NOMO-1 treated with DMSO at 0.1 percent for 48 hours (cell line): ENCODE data around the gene TACC2.
A peak's percentile ranks its signal among the peaks of the same experiment; 100 is the strongest.
"Not testable (repeated sequence)": the region's sequence is repeated elsewhere in the genome, so short reads cannot be mapped to it uniquely, and the experiment has no call there.

Experiments
- DNase-seq: peaks from one replicate; lab custom pipeline; 2025; ENCODE audit not compliant: unreplicated experiment; lab: John Stamatoyannopoulos, UW

Gene TACC2

GRCh38 chr10:121988361-121989324 lies at the start of gene TACC2:
Gene TACC2, plus strand, starts transcription at chr10:121989163. Its CDS starts 32,819 bp downstream, at chr10:122021982.
- no peak for DNase-seq

- no peak for DNase-seq
Observed at GRCh38 chr10:121941532-121941931, 47.4 kb upstream of the TACC2 start.

- peak; percentile 75 for DNase-seq
Observed at GRCh38 chr10:121942749-121943416, 46.1 kb upstream of the TACC2 start.

GRCh38 chr10:121947343-121948330 lies 41.3 kb upstream of the TACC2 start:
- no peak for DNase-seq

- no peak for DNase-seq
Observed at GRCh38 chr10:121949049-121949448, 39.9 kb upstream of the TACC2 start.

GRCh38 chr10:121949451-121949850 lies 39.5 kb upstream of the TACC2 start:
- no peak for DNase-seq

- DNase-seq = no peak
Observed at GRCh38 chr10:121952226-121952625, 36.7 kb upstream of the TACC2 start.

- DNase-seq = no peak
Observed at GRCh38 chr10:121956111-121957061, 32.6 kb upstream of the TACC2 start.

- DNase-seq = no peak
Observed at GRCh38 chr10:121959671-121960070, 29.3 kb upstream of the TACC2 start.

GRCh38 chr10:121961456-121961855 lies 27.5 kb upstream of the TACC2 start:
- DNase-seq = no peak

GRCh38 chr10:121965996-121966395 lies 23.0 kb upstream of the TACC2 start:
- no peak for DNase-seq

GRCh38 chr10:121969086-121969485 lies 19.9 kb upstream of the TACC2 start:
- DNase-seq = not testable (repeated sequence)

- no peak for DNase-seq
Observed at GRCh38 chr10:121974019-121974534, 14.9 kb upstream of the TACC2 start.

GRCh38 chr10:121974535-121975294 lies 14.2 kb upstream of the TACC2 start, which contains the start of gene NSMCE4A:
Gene NSMCE4A, minus strand, starts transcription at chr10:121975217. Its CDS starts 52 bp downstream, at chr10:121975165.
- DNase-seq = peak; percentile 71

GRCh38 chr10:121975295-121976086 lies 13.5 kb upstream of the TACC2 start:
- no peak for DNase-seq

GRCh38 chr10:121976607-121977006 lies 12.4 kb upstream of the TACC2 start:
- no peak for DNase-seq

GRCh38 chr10:121978511-121978910 lies 10.5 kb upstream of the TACC2 start:
- DNase-seq = no peak

GRCh38 chr10:121981346-121981745 lies 7.6 kb upstream of the TACC2 start:
- DNase-seq = peak; percentile 10
